Stomach (tissue), 4 donors: ENCODE results near the gene E4F1.

Source experiments
- CTCF ChIP-seq, 7 experiments: fragments of 450-650 bp in 4 of 7; fragments of 200-600 bp in 3 of 7; sonication (generic) in 3 of 7; IDR thresholded peaks; one replicate each; pipeline ENCODE4 v1.5.1; 2016 to 2019; ENCODE audit warnings: antibody characterized with exemption in 7 of 7, control low read depth in 2 of 7, mild to moderate bottlenecking in 1 of 7
- POLR2A ChIP-seq, 4 donors: fragments of 450-650 bp; IDR thresholded peaks; one replicate each; pipeline ENCODE4 v1.6.1; 2016; ENCODE audit warnings: antibody characterized with exemption in 4 of 4, control low read depth in 2 of 4, mild to moderate bottlenecking in 1 of 4, moderate library complexity in 1 of 4

GRCh38 chr16:2200313-2200712, 23.1 kb upstream of the E4F1 start:
- no peak for TF ChIP-seq CTCF (IDR thresholded peaks at IDR 0.05)
- no peak for TF ChIP-seq POLR2A (IDR thresholded peaks at IDR 0.05)
